Caco-2 (cell line): Measurements from ENCODE around the gene FLAD1. TPM values are rescaled to one million over a fixed set of nuclear protein-coding genes. Genes with fewer than 3 reads are reported as not detected.

Experiments
- BruUV-seq: library from RNA; stranded (reverse); fragments of 400-500 nt; replicated peaks from 2 replicates; lab custom pipeline; 2021; lab: Mats Ljungman, UMichigan
- CTCF ChIA-PET: fragments of 300-600 bp; sonication (Branson Sonifier 250); formaldehyde crosslinking; loops from one replicate; lab custom pipeline; 2022; ENCODE audit warnings: antibody characterized with exemption; lab: Charles Lee
- POLR2A ChIA-PET: fragments of 300-600 bp; sonication (Branson Sonifier 250); formaldehyde crosslinking; loops from one replicate; lab custom pipeline; 2022; ENCODE audit warnings: antibody characterized with exemption; lab: Charles Lee
- DNase-seq, 2 experiments: peaks; one replicate each; pipeline versions ENCODE4 v3.0.0 to v3.0.0-alpha.2; 2020 to 2022
- H3K27me3 ChIP-seq: replicated peaks from 2 replicates; pipeline ENCODE4 v1.6.0; 2011; ENCODE audit warnings: low read length; ENCODE audit not compliant: control insufficient read depth, insufficient read depth
- H3K36me3 ChIP-seq: 2 replicates; pipeline ENCODE4 v1.5.1; 2011; ENCODE audit warnings: low read length; ENCODE audit not compliant: control insufficient read depth, insufficient read depth
- H3K4me1 ChIP-seq: fragments of 250-450 bp; sonication (Bioruptor Pico); 2 replicates; pipeline ENCODE4 v1.5.1; 2020; ENCODE audit warnings: mild to moderate bottlenecking
- H3K4me3 ChIP-seq: 2 replicates; pipeline ENCODE4 v1.5.1; 2011; ENCODE audit warnings: low read depth, mild to moderate bottlenecking, control low read depth, low read length
- H3K9me3 ChIP-seq: fragments of 250-450 bp; sonication (Bioruptor Pico); 2 replicates; pipeline ENCODE4 v1.5.1; 2020; ENCODE audit warnings: mild to moderate bottlenecking, moderate library complexity
- H3K27ac Mint-ChIP-seq: one replicate; pipeline ENCODE4 v1.8.0; 2022; ENCODE audit warnings: mixed read lengths; ENCODE audit not compliant: unreplicated experiment
- H3K27me3 Mint-ChIP-seq: one replicate; pipeline ENCODE4 v1.8.0; 2022; ENCODE audit warnings: mixed read lengths; ENCODE audit not compliant: insufficient read depth, unreplicated experiment
- H3K36me3 Mint-ChIP-seq: one replicate; pipeline ENCODE4 v1.8.0; 2022; ENCODE audit warnings: mild to moderate bottlenecking, mixed read lengths; ENCODE audit not compliant: insufficient read depth, unreplicated experiment
- H3K4me1 Mint-ChIP-seq: one replicate; pipeline ENCODE4 v1.8.0; 2022; ENCODE audit warnings: low read depth, mixed read lengths; ENCODE audit not compliant: unreplicated experiment
- H3K4me3 Mint-ChIP-seq: one replicate; pipeline ENCODE4 v1.8.0; 2022; ENCODE audit warnings: mild to moderate bottlenecking, moderate library complexity, mixed read lengths; ENCODE audit not compliant: unreplicated experiment
- H3K9me3 Mint-ChIP-seq: one replicate; pipeline ENCODE4 v1.8.0; 2022; ENCODE audit warnings: mixed read lengths; ENCODE audit not compliant: unreplicated experiment
- CTCF ChIP-seq, 2 experiments: fragments of 200-600 bp in 1 of 2; IDR thresholded peaks; 1 replicate in 1 of 2; 2 replicates in 1 of 2; pipeline versions ENCODE4 v1.5.1 to v1.8.0; 2011 to 2022; ENCODE audit warnings: antibody characterized with exemption in 1 of 2, control low read depth in 1 of 2, inconsistent platforms in 1 of 2, low read depth in 1 of 2, low read length in 1 of 2, mild to moderate bottlenecking in 1 of 2, moderate library complexity in 1 of 2; ENCODE audit not compliant: insufficient read depth in 1 of 2, severe bottlenecking in 1 of 2, unreplicated experiment in 1 of 2
- intact Hi-C: fragments of 100-400 bp; cut with micrococcal nuclease; formaldehyde crosslinking; loops from one replicate; pipeline ENCODE4 v1.10.0; 2022; ENCODE audit not compliant: unreplicated experiment
- total RNA-seq: library from RNA; stranded (reverse); gene quantifications from 2 replicates; pipeline ENCODE4 v1.2.3, GENCODE V29; 2022

The FLAD1 gene
- total RNA-seq, 1 experiment from 2014 or later, result 51.3 TPM

GRCh38 chr1:154973344-154974101, 9.6 kb upstream of the FLAD1 start:
- intact Hi-C loops, result loop anchor here (1.0 to 5.0 kb wide), 4 partner anchors 10 to 89 kb away; partner anchors contain the start of genes EFNA4, FLAD1 and PMVK
- BruUV-seq, result no TSS peak
- H3K36me3 ChIP-seq, result peaks cover 2% of the 10 kb centered on the region; the same call in 1 of the 2 replicates
- peak; percentile 99 for DNase-seq
- Mint-ChIP-seq H3K9me3 (no peaks in the 10 kb centered on the region), H3K27me3 (no peaks in the 10 kb centered on the region), H3K36me3 (peaks cover 13% of the 10 kb centered on the region), H3K4me1 (peaks cover 29% of the 10 kb centered on the region), H3K27ac (no peak overlapping the region), H3K4me3 (no peak overlapping the region)
- H3K9me3 ChIP-seq, result no peaks in the 10 kb centered on the region
- ChIA-PET CTCF (interaction anchor here (0.5 to 2.6 kb wide), 18 partner anchors 12 to 1698 kb away, joined by 3 to 26 read pairs (median 5); partner anchors contain the start of genes KRTCAP2, LENEP, PMVK and PYGO2), POLR2A (interaction anchor here (0.6 to 3.7 kb wide), 18 partner anchors 10 to 152 kb away, joined by 3 to 75 read pairs (median 5); partner anchors contain the start of genes FLAD1, LENEP, PBXIP1 and PMVK)
- no peaks in the 10 kb centered on the region for H3K27me3 ChIP-seq
- TF ChIP-seq CTCF (IDR thresholded peaks at IDR 0.05; ENCODE audit: insufficient read depth in 1 of 2, low read depth in 1 of 2, low read length in 1 of 2, severe bottlenecking in 1 of 2, unreplicated experiment in 1 of 2), result peak in 1 of 2 experiments; percentile 30
- H3K4me3 ChIP-seq, result peak overlapping the region; percentile 51
- H3K4me1 ChIP-seq, result peaks cover 27% of the 10 kb centered on the region

DNA sequence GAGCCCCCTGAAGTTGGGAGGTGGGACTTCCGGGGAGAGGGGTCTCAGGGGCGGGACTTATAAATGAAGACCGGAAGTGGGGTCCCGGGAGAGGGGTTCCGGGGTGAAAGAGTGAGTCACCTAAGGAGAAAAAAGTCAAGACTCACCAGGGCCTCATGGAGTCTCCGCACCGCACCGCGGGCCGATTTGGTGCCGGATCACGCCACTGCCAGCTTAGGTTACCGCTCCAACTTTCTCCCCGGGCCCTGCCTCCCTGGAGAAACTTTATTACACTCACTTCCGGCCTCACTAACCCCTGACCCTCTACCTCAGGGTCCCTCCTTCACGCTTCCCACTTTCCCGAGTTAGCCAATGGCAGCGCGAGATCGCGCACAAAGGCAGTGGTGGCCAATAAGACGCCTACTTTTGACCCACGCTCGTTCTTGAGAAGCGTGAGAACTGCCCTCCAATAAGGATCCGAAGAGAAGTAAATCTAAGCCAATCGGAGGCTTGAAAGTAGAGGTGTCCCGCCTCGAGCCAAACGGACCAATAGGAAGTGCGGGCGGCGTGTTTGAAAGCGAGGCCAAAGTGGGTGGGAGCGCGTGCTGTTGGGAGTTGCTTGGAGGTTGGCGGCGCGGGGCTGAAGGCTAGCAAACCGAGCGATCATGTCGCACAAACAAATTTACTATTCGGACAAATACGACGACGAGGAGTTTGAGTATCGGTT, 8.9 kb upstream of the FLAD1 start, which contains the start of gene CKS1B:
Gene CKS1B (plus strand): TSS at position 580 of the 706 bp plus-strand sequence. CDS start 65 bp downstream, at position 645.
- Histone ChIP-seq H3K36me3 (peaks cover 2% of the 10 kb centered on the region; the same call in 1 of the 2 replicates), H3K4me3 (peak within 1 kb of the TSS; percentile 52), H3K4me1 (peaks cover 27% of the 10 kb centered on the region), H3K27me3 (no peaks in the 10 kb centered on the region), H3K9me3 (no peaks in the 10 kb centered on the region)
- DNase-seq, result peak; percentile 97 to 99
- POLR2A ChIA-PET, result interaction anchor here (0.6 to 3.7 kb wide), 20 partner anchors 9 to 152 kb away, joined by 3 to 75 read pairs (median 5); partner anchors contain the start of genes FLAD1, LENEP, PBXIP1 and PMVK
- H3K4me3 Mint-ChIP-seq, result no peak within 1 kb of the TSS
- H3K9me3 Mint-ChIP-seq, result no peaks in the 10 kb centered on the region
- peaks cover 18% of the 10 kb centered on the region for H3K36me3 Mint-ChIP-seq
- intact Hi-C loops, result loop anchor here (1.0 to 5.0 kb wide), 4 partner anchors 9 to 88 kb away; partner anchors contain the start of genes EFNA4, FLAD1 and PMVK
- H3K27me3 Mint-ChIP-seq, result no peaks in the 10 kb centered on the region
- BruUV-seq, result no TSS peak
- CTCF ChIA-PET, result interaction anchor here (0.5 to 2.6 kb wide), 18 partner anchors 13 to 1697 kb away, joined by 3 to 26 read pairs (median 5); partner anchors contain the start of genes KRTCAP2, LENEP, PMVK and PYGO2
- no peak within 1 kb of the TSS for H3K27ac Mint-ChIP-seq
- peaks cover 25% of the 10 kb centered on the region for H3K4me1 Mint-ChIP-seq
- no peak for TF ChIP-seq CTCF (IDR thresholded peaks at IDR 0.05; ENCODE audit: insufficient read depth in 1 of 2, low read depth in 1 of 2, low read length in 1 of 2, severe bottlenecking in 1 of 2, unreplicated experiment in 1 of 2)
